GM10847 (cell line): ENCODE measurements around the gene TENT5C.

ENCODE experiments used
- POLR2A ChIP-seq: IDR thresholded peaks from 2 replicates; pipeline ENCODE4 v1.6.1; 2011; ENCODE audit not compliant: insufficient read length; ENCODE audit errors: extremely low read depth

Gene TENT5C

GRCh38 chr1:117598489-117598888 is 7.4 kb upstream of the TENT5C start:
- TF ChIP-seq POLR2A, result no peak

DNA sequence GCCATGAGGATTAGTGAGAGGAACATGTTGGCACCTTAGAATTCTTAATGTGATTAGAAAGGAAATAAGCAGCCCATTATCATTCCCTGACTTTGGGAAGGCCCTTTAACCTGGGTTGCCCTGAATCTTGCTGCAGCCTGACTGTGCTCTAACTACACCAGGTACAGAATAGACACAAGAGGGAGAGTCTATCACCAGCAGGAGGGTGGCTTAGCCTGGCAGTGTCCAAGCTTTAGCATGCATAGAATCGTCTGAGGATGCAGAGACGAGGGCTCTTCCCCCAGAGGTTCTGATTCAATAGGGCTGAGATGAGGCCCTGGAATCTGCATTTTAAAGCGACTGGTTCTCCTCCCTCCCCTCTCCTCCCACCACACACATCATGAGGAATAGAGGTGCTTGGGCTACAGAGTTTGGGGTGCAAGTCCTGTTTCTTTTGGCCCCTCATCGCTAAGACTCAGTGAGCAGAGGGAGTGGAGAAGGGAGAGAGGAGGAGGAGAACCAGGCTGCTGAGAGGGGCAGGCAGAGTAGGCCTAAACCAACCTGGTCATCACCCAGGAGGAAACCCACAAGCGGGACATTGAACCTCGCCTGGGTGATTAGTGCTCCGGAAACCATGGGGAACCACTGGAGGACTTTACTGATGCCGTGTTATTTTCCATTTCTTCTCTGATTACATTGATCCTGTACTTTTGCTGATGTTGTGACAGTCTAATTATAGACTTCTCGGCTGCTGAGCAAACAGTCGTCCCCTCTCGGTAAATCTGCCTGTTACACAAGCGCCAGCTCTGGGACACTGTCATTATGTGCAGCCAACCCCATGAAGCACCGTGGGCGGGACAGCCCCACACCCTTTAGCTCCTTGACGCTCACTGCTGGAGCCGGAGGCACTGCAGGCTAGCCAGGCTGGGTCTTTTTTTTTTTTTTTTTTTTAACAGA is 6.3 kb upstream of the TENT5C start:
- TF ChIP-seq POLR2A, result no peak

DNA sequence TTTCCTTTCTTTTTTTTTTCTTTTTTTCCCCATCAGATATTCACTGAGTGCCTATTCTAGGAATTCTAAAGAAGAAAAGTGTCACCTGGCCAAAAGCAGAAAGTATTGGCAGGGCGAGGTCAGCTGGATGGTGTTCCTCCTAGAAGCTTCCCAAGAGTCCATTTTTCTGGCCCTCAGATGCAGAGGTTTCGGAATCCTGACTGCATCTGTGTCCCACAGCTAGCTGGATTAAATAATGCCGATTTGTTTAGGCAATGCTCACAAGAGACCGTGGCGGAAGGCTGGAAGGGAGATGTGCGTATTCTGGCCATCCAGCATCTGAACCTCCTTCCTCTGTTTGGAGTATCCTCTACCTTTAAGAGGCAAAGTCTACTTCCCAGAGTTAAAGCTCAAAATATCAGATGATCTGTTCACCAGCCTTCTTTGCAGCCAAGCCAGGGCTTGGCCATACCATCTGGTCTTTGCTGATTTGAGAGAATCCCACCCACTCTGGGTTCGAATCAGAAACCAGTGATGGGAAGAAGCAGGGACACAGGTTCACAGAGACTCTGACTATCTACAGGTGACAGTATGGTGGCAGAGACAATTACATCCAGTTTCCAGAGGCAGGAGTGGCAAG is 5.4 kb upstream of the TENT5C start:
- no peak for TF ChIP-seq POLR2A

GRCh38 chr1:117600966-117601365 is 4.9 kb upstream of the TENT5C start:
- no peak for TF ChIP-seq POLR2A

GRCh38 chr1:117602862-117603261 is 3.0 kb upstream of the TENT5C start:
- TF ChIP-seq POLR2A, result no peak

- TF ChIP-seq POLR2A, result no peak
Measured at GRCh38 chr1:117605164-117605773, 579 bp upstream of the TENT5C start.

DNA sequence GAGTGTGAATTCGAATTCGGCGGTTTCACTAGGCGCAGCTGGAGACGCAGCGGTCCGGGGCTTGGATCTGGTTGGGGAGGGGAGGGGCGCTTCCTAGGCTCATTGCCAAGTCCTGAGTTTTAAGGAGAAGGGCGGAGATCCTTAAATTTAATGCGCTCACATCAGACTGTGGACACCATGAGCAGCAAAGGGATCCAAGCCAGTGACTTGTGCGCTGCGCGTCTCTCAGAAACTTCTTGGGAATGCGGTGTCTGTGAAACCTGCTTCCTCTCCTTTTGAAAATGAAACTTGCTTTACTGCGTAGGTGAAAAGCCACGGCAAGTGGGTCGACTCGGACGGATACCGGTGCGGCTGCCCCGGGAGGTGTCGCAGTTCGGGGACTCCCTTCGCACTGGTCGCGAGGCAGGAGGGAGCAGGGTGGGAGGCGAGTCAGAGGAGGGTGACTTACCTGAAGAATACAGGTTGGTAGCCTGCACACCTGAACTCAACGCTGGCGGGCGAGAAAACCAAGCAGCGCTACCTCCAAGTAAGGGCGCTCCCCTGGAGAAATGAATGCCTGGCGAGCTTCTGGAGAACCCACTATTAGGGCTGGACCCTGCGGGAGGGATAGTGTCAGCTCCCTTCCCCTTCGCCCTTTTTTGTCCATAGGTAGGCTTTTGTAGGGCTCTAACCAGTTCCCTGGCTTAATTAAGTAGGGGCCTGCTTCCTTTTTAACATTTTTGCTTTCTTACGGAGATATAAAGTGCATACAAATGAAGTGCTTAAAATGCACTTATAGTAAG is 992 bp downstream of the TENT5C start:
- TF ChIP-seq POLR2A, result no peak

GRCh38 chr1:117607471-117607870 is 1.6 kb downstream of the TENT5C start:
- no peak for TF ChIP-seq POLR2A

DNA sequence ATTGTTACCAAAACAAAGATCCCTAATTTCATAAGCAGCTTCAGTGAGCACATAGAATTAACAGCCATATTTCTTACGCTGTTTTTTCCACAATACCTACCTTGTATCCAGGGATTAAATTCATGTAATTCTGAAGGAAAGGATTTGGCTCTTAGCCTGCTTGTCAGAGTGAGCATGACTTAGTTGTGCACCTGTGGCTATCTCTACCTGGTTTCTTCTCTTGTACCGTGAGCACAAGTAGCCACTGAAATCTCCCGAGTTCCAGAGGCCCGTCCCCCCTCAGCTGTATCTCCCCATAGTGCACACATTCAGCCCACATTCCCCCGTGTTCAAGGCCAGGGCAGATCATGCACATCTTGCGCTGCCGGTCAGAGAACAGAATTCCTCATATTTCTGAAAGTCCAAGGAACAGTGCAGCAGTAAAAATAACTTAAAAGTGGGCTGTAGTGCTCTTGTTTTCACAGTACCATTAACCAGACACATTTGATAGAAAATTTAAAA is 2.3 kb downstream of the TENT5C start:
- no peak for TF ChIP-seq POLR2A

DNA sequence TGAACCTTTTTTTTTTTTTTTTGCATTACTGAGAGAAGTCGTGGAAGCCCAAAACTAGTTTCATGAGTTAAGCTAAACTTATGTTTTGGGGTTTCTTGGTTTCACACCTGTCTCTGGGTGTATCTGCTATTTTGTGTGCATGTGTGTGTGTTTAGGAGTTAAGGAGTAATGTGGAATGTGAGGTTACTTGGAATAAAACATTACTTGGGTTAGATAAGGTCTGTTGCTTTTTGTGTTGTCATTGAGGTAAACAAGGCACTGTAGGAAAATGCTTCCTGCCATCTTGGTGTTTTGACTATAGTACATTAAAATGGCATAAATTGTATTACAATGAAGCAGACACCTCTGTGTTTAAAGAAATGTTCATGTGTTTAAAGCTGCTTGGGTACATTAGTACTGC is 2.9 kb downstream of the TENT5C start:
- TF ChIP-seq POLR2A, result no peak

DNA sequence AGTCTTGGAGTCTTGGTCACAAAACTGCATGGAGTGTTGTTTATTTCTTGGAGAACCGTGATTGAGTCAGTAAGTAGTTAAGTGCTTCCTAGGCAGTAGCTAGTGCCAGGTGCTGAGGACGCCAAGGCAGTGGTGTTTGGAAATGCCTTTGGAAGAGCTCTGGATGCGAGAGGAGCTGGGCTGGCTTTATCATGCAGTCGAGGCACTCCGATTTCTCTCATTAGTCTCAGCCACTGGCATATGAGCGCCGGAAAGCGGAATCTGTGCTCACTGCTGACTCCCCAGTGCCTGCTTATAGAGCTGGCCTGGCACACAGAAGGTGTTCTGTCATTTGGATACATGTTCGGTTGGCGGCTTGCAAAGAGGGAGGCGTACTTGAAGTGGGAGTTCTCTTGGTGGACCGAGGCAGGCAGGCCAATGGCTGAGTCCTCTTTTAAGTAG is 3.6 kb downstream of the TENT5C start:
- no peak for TF ChIP-seq POLR2A

- no peak for TF ChIP-seq POLR2A
Measured at GRCh38 chr1:117610036-117610435, 4.2 kb downstream of the TENT5C start.

- no peak for TF ChIP-seq POLR2A
Measured at GRCh38 chr1:117611121-117611601, 5.3 kb downstream of the TENT5C start.

GRCh38 chr1:117611894-117612483 is 6.1 kb downstream of the TENT5C start:
- no peak for TF ChIP-seq POLR2A
